ENCODE measurements around the gene OR6V1.

DNA sequence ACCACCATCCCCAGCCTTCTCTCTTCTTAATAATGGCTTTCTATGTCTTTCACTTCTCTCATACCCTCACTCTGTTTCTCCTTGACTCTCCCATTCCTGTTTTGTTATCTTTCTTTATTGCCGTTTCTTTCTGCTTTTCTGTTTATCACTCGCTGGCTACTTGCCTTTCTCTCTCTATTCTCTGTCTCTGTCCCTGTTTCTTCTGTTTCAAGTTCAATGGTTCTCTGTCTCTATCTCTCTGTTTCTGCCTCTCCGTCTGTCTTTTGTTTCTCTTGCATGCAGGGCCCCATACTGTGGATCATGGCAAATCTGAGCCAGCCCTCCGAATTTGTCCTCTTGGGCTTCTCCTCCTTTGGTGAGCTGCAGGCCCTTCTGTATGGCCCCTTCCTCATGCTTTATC is at the start of gene OR6V1:
- TF ChIP-seq, protein P1, sequence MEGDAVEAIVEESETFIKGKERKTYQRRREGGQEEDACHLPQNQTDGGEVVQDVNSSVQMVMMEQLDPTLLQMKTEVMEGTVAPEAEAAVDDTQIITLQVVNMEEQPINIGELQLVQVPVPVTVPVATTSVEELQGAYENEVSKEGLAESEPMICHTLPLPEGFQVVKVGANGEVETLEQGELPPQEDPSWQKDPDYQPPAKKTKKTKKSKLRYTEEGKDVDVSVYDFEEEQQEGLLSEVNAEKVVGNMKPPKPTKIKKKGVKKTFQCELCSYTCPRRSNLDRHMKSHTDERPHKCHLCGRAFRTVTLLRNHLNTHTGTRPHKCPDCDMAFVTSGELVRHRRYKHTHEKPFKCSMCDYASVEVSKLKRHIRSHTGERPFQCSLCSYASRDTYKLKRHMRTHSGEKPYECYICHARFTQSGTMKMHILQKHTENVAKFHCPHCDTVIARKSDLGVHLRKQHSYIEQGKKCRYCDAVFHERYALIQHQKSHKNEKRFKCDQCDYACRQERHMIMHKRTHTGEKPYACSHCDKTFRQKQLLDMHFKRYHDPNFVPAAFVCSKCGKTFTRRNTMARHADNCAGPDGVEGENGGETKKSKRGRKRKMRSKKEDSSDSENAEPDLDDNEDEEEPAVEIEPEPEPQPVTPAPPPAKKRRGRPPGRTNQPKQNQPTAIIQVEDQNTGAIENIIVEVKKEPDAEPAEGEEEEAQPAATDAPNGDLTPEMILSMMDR (IDR thresholded peaks at IDR 0.05), result no peak
- TF ChIP-seq POLR2A (IDR thresholded peaks at IDR 0.05), result no peak

Measured in adrenal gland (tissue), 5 donors.